Adrenal gland (tissue), 12 donors: ENCODE measurements around the gene CCDC63. TPM values are rescaled to one million over a fixed set of nuclear protein-coding genes. Genes with fewer than 3 reads are reported as not detected.

Experiments
- DNase-seq, 7 donors: peaks; one replicate each; pipeline ENCODE4 v3.0.0-alpha.2; 2019 to 2020
- H3K27ac ChIP-seq, 5 donors: fragments of 200-600 bp; sonication (generic) in 4 of 5; 1 replicate in 3 of 5; 2 replicates in 2 of 5; pipeline versions ENCODE4 v1.5.1 to v1.8.0; 2016 to 2020; ENCODE audit warnings: mild to moderate bottlenecking in 1 of 5
- H3K27me3 ChIP-seq: fragments of 200-600 bp; 2 replicates; pipeline ENCODE4 v1.8.0; 2021
- H3K36me3 ChIP-seq, 2 donors: fragments of 200-600 bp; replicated peaks in 1 of 2; 1 replicate in 1 of 2; 2 replicates in 1 of 2; pipeline versions ENCODE4 v1.5.1 to v1.8.0; 2018 to 2022
- H3K4me1 ChIP-seq, 2 donors: fragments of 200-600 bp; replicated peaks in 1 of 2; 1 replicate in 1 of 2; 2 replicates in 1 of 2; pipeline versions ENCODE4 v1.5.1 to v1.8.0; 2018 to 2021
- H3K4me3 ChIP-seq, 4 donors: fragments of 200-600 bp; sonication (generic) in 3 of 4; one replicate each; pipeline ENCODE4 v1.5.1; 2016 to 2018
- H3K9me3 ChIP-seq, 3 donors: fragments of 200-600 bp; sonication (generic) in 1 of 3; replicated peaks in 1 of 3; 1 replicate in 2 of 3; 2 replicates in 1 of 3; pipeline versions ENCODE4 v1.5.1 to v1.8.0; 2016 to 2021
- CTCF ChIP-seq, 6 experiments: fragments of 450-650 bp in 4 of 6; fragments of 200-600 bp in 2 of 6; sonication (generic) in 1 of 6; IDR thresholded peaks; 1 replicate in 5 of 6; 2 replicates in 1 of 6; pipeline versions ENCODE4 v1.5.1 to v1.8.0; 2016 to 2021; ENCODE audit warnings: antibody characterized with exemption in 6 of 6, mild to moderate bottlenecking in 2 of 6, moderate library complexity in 1 of 6
- POLR2A ChIP-seq, 2 donors: fragments of 450-650 bp; IDR thresholded peaks; one replicate each; pipeline ENCODE4 v1.6.1; 2017; ENCODE audit warnings: antibody characterized with exemption in 2 of 2, mild to moderate bottlenecking in 2 of 2, moderate library complexity in 1 of 2
- WGBS, 4 donors: extraction: QIAGEN DNeasy Blood & Tissue Kit in 2 of 4; methylation state at CpG; one replicate each; pipeline versions ENCODE4 v1.1.5 to v1.1.7; 2013 to 2017; 5-methylcytosine and 5-hydroxymethylcytosine counted together
- intact Hi-C, 2 donors: fragments of 100-400 bp; cut with DNase I; formaldehyde crosslinking; loops; one replicate each; pipeline versions ENCODE4 v1.14.1 to v1.15.0; 2022 to 2023
- polyA plus RNA-seq, 3 donors: library from polyadenylated mRNA; stranded (reverse); fragments of 200-250 nt in 2 of 3; fragments of 350-450 nt in 1 of 3; fragmentation: Illumina TruSeq in 1 of 3; extraction: RNeasy Lipid Tissue Mini Kit (QIAGEN cat#74804) in 1 of 3; gene quantifications; one replicate each; pipeline ENCODE4 v1.2.3, GENCODE V29; 2013 to 2014
- total RNA-seq, 9 donors: library from RNA; depleted of rRNA in 4 of 9; stranded (reverse); fragments of >200 nt in 4 of 9; fragments of 120-200 nt in 1 of 9; fragmentation: NEBNext Ultra II Directional in 1 of 9; extraction: Animal tissue kit (Norgen Biotek cat#: 25700) in 1 of 9; gene quantifications; one replicate each; pipeline versions ENCODE4 v1.1.0 to v1.2.4, GENCODE V29; 2013 to 2023
- donor health status: healthy with polysubstance abuse.
- donor health status: Bipolar disorder and iron deficiency.
- donor health status: DM: yes; HTN: yes; CAD: no.
- donor health status: DM: no; HTN: no; CAD: no.
- donor health status: DM: no; HTN: no; CAD: no.
- donor health status: DM: yes; HTN: yes; CAD: no.

CCDC63 gene
- total and polyA plus RNA-seq, 12 donors = not detected

GRCh38 chr12:110885152-110885840 lies 38.5 kb downstream of the CCDC63 start:
- intact Hi-C loops = loop anchor here in 1 of 2 donors (5.0 to 10.0 kb wide), 2 partner anchors 53 to 270 kb away; partner anchors contain the start of gene TCTN1
- Histone ChIP-seq H3K36me3 (no peaks in the 10 kb centered on the region), H3K27me3 (no peaks in the 10 kb centered on the region), H3K9me3 (no peaks in the 10 kb centered on the region), H3K27ac (no peak overlapping the region), H3K4me3 (no peak overlapping the region), H3K4me1 (no peaks in the 10 kb centered on the region)
- TF ChIP-seq POLR2A (IDR thresholded peaks at IDR 0.05) = no peak
- no peak for TF ChIP-seq CTCF (IDR thresholded peaks at IDR 0.05)
- DNase-seq = no peak
- WGBS, 4 donors = 70 to 87% (median 79%) methylated on average over 6 of the region's 6 CpGs

GRCh38 chr12:110888256-110888991 lies 41.6 kb downstream of the CCDC63 start:
- no peak overlapping the region for H3K4me3 ChIP-seq
- no peaks in the 10 kb centered on the region for H3K9me3 ChIP-seq
- H3K4me1 ChIP-seq = no peaks in the 10 kb centered on the region
- no peaks in the 10 kb centered on the region for H3K27me3 ChIP-seq
- intact Hi-C loops = loop anchor here in 1 of 2 donors (5.0 to 10.0 kb wide), 2 partner anchors 56 to 274 kb away; partner anchors contain the start of gene TCTN1
- H3K27ac ChIP-seq = no peak overlapping the region
- 31 to 34% (median 32%) methylated on average over 5 of the region's 5 CpGs for WGBS, 4 donors
- DNase-seq = no peak
- no peaks in the 10 kb centered on the region for H3K36me3 ChIP-seq
- TF ChIP-seq POLR2A (IDR thresholded peaks at IDR 0.05) (no peak), CTCF (IDR thresholded peaks at IDR 0.05) (no peak)

GRCh38 chr12:110889361-110889760 lies 42.6 kb downstream of the CCDC63 start:
- intact Hi-C loops = loop anchor here in 1 of 2 donors (5.0 to 10.0 kb wide), 2 partner anchors 57 to 275 kb away; partner anchors contain the start of gene TCTN1
- no peak for DNase-seq
- H3K4me3 ChIP-seq = no peak overlapping the region
- no peaks in the 10 kb centered on the region for H3K9me3 ChIP-seq
- no peaks in the 10 kb centered on the region for H3K36me3 ChIP-seq
- H3K27ac ChIP-seq = no peak overlapping the region
- H3K27me3 ChIP-seq = no peaks in the 10 kb centered on the region
- 70 to 88% (median 78%) methylated on average over 12 of the region's 12 CpGs for WGBS, 4 donors
- peaks cover 0 to under 1% of the 10 kb centered on the region in 2 donors for H3K4me1 ChIP-seq
- TF ChIP-seq CTCF (IDR thresholded peaks at IDR 0.05) (no peak), POLR2A (IDR thresholded peaks at IDR 0.05) (no peak)

GRCh38 chr12:110893956-110894355 lies 47.2 kb downstream of the CCDC63 start:
- H3K27me3 ChIP-seq = no peaks in the 10 kb centered on the region
- no peaks in the 10 kb centered on the region for H3K9me3 ChIP-seq
- TF ChIP-seq CTCF (IDR thresholded peaks at IDR 0.05) (no peak), POLR2A (IDR thresholded peaks at IDR 0.05) (no peak)
- intact Hi-C loops = loop anchor here (5.0 to 10.0 kb wide), 2 partner anchors 401 to 418 kb away; no protein-coding TSS in a partner anchor
- no peak overlapping the region for H3K4me3 ChIP-seq
- peaks cover 0 to 4% of the 10 kb centered on the region in 2 donors for H3K4me1 ChIP-seq
- H3K36me3 ChIP-seq = no peaks in the 10 kb centered on the region
- 73 to 78% (median 75%) methylated on average over 3 of the region's 3 CpGs for WGBS, 4 donors
- DNase-seq = no peak
- no peak overlapping the region for H3K27ac ChIP-seq
